Astrocyte (in vitro differentiated cells and primary cell): ENCODE results near the gene TBPL1. TPM values are rescaled to one million over a fixed set of nuclear protein-coding genes. Genes with fewer than 3 reads are reported as not detected.
A peak's percentile ranks its signal among the peaks of the same experiment; 100 is the strongest.

ENCODE experiments used
- DNase-seq: peaks from one replicate; pipeline ENCODE4 v3.0.0-alpha.2; 2010; ENCODE audit warnings: low read depth
- FAIRE-seq: peaks from 2 replicates; lab custom pipeline; 2011; peaks lifted over from hg19 to GRCh38; lab: Jason Lieb, UNC
- H2AFZ ChIP-seq: 2 replicates; pipeline ENCODE4 v1.6.0; 2012; ENCODE audit warnings: low read depth, low read length, inconsistent platforms
- H3K27ac ChIP-seq: 2 replicates; pipeline ENCODE4 v1.5.1; 2011; ENCODE audit warnings: low read depth, low read length, inconsistent platforms
- H3K27me3 ChIP-seq: 2 replicates; pipeline ENCODE4 v1.6.0; 2011; ENCODE audit warnings: low read length, inconsistent platforms; ENCODE audit not compliant: insufficient read depth
- H3K36me3 ChIP-seq: 2 replicates; pipeline ENCODE4 v1.5.1; 2011; ENCODE audit warnings: low read length, inconsistent platforms; ENCODE audit not compliant: insufficient read depth
- H3K4me1 ChIP-seq: 2 replicates; pipeline ENCODE4 v1.5.1; 2011; ENCODE audit warnings: low read length, inconsistent platforms; ENCODE audit not compliant: insufficient read depth
- H3K4me2 ChIP-seq: 2 replicates; pipeline ENCODE4 v1.6.0; 2012; ENCODE audit warnings: low read length, inconsistent platforms
- H3K4me3 ChIP-seq: 2 replicates; pipeline ENCODE4 v1.5.1; 2011; ENCODE audit warnings: low read depth, mild to moderate bottlenecking, low read length, inconsistent platforms; ENCODE audit not compliant: insufficient read depth
- H3K79me2 ChIP-seq: 2 replicates; pipeline ENCODE4 v1.6.0; 2012; ENCODE audit warnings: mild to moderate bottlenecking, low read length, inconsistent platforms; ENCODE audit not compliant: insufficient read depth
- H3K9ac ChIP-seq: 2 replicates; pipeline ENCODE4 v1.6.0; 2012; ENCODE audit warnings: mild to moderate bottlenecking, low read length, inconsistent platforms
- H3K9me3 ChIP-seq: 2 replicates; pipeline ENCODE4 v1.5.1; 2012; ENCODE audit warnings: low read depth, mild to moderate bottlenecking, low read length, inconsistent platforms; ENCODE audit not compliant: insufficient read depth
- H4K20me1 ChIP-seq: 2 replicates; pipeline ENCODE4 v1.6.0; 2012; ENCODE audit warnings: low read length, inconsistent platforms; ENCODE audit not compliant: insufficient read depth
- H3K27ac Mint-ChIP-seq: one replicate; pipeline ENCODE4 v1.8.0; 2021; ENCODE audit warnings: mild to moderate bottlenecking, mixed read lengths; ENCODE audit not compliant: unreplicated experiment
- H3K27me3 Mint-ChIP-seq: one replicate; pipeline ENCODE4 v1.8.0; 2021; ENCODE audit warnings: low read depth, mixed read lengths; ENCODE audit not compliant: unreplicated experiment
- H3K36me3 Mint-ChIP-seq: one replicate; pipeline ENCODE4 v1.8.0; 2021; ENCODE audit warnings: low read depth, mixed read lengths; ENCODE audit not compliant: unreplicated experiment
- H3K4me1 Mint-ChIP-seq: one replicate; pipeline ENCODE4 v1.8.0; 2021; ENCODE audit warnings: low read depth, mixed read lengths; ENCODE audit not compliant: unreplicated experiment
- H3K4me3 Mint-ChIP-seq: one replicate; pipeline ENCODE4 v1.8.0; 2021; ENCODE audit warnings: mild to moderate bottlenecking, moderate library complexity, mixed read lengths; ENCODE audit not compliant: unreplicated experiment
- H3K9me3 Mint-ChIP-seq: one replicate; pipeline ENCODE4 v1.8.0; 2021; ENCODE audit warnings: mild to moderate bottlenecking, mixed read lengths; ENCODE audit not compliant: unreplicated experiment
- CTCF ChIP-seq: IDR thresholded peaks from 2 replicates; pipeline ENCODE4 v1.5.1; 2011; ENCODE audit warnings: low read depth, mild to moderate bottlenecking, inconsistent platforms, low read length, moderate library complexity; ENCODE audit not compliant: insufficient read depth
- EZH2 ChIP-seq: IDR thresholded peaks from 2 replicates; pipeline ENCODE4 v1.6.1; 2012; ENCODE audit warnings: mild to moderate bottlenecking, low read length, inconsistent platforms; ENCODE audit not compliant: insufficient read depth
- total RNA-seq: library from RNA; stranded (reverse); gene quantifications from 2 replicates; pipeline ENCODE4 v1.2.1, GENCODE V29; 2021

TBPL1 gene
- total RNA-seq, 1 donor from 2014 or later, result 54.0 TPM

GRCh38 chr6:133959667-133960368 is 6.8 kb downstream of the TBPL1 start:
- H3K9ac ChIP-seq, result no peak overlapping the region
- peaks cover 89% of the 10 kb centered on the region for H3K79me2 ChIP-seq

GRCh38 chr6:133961831-133962230 is 8.8 kb downstream of the TBPL1 start:
- no peak for TF ChIP-seq CTCF
- TF ChIP-seq EZH2, result no peak
- Histone ChIP-seq H3K79me2 (peaks cover 89% of the 10 kb centered on the region), H3K4me3 (no peak overlapping the region), H3K27ac (no peak overlapping the region), H3K4me2 (peak overlapping the region; percentile 18), H3K9me3 (no peaks in the 10 kb centered on the region), H3K27me3 (no peaks in the 10 kb centered on the region), H3K9ac (no peak overlapping the region), H2AFZ (no peak overlapping the region), H4K20me1 (peaks cover 55% of the 10 kb centered on the region), H3K4me1 (no peaks in the 10 kb centered on the region), H3K36me3 (no peaks in the 10 kb centered on the region)
- H3K36me3 Mint-ChIP-seq, result no peaks in the 10 kb centered on the region
- no peaks in the 10 kb centered on the region for H3K9me3 Mint-ChIP-seq
- H3K27ac Mint-ChIP-seq, result no peak overlapping the region
- peaks cover 25% of the 10 kb centered on the region for H3K4me1 Mint-ChIP-seq
- FAIRE-seq (no peak), DNase-seq (peak; percentile 72)
- no peaks in the 10 kb centered on the region for H3K27me3 Mint-ChIP-seq
- no peak overlapping the region for H3K4me3 Mint-ChIP-seq

More at GRCh38 chr6:133959667-133960368, 6.8 kb downstream of the TBPL1 start:
- Histone ChIP-seq H3K36me3 (no peaks in the 10 kb centered on the region), H3K27ac (no peak overlapping the region), H3K4me2 (no peak overlapping the region), H2AFZ (no peak overlapping the region), H3K4me3 (no peak overlapping the region), H3K4me1 (peaks cover 5% of the 10 kb centered on the region), H3K9me3 (no peaks in the 10 kb centered on the region), H4K20me1 (peaks cover 73% of the 10 kb centered on the region), H3K27me3 (no peaks in the 10 kb centered on the region)
- no peak for DNase-seq
- no peak overlapping the region for H3K27ac Mint-ChIP-seq
- no peaks in the 10 kb centered on the region for H3K9me3 Mint-ChIP-seq
- no peaks in the 10 kb centered on the region for H3K36me3 Mint-ChIP-seq
- H3K4me3 Mint-ChIP-seq, result no peak overlapping the region
- peaks cover 22% of the 10 kb centered on the region for H3K4me1 Mint-ChIP-seq
- TF ChIP-seq EZH2 (no peak), CTCF (no peak)
- no peak for FAIRE-seq
- no peaks in the 10 kb centered on the region for H3K27me3 Mint-ChIP-seq

GRCh38 chr6:133964052-133964451 is 11.0 kb downstream of the TBPL1 start:
- no peak overlapping the region for H3K4me3 Mint-ChIP-seq
- Histone ChIP-seq H3K9ac (no peak overlapping the region), H4K20me1 (peaks cover 40% of the 10 kb centered on the region), H3K27ac (peak overlapping the region; percentile 36), H3K9me3 (no peaks in the 10 kb centered on the region), H3K36me3 (no peaks in the 10 kb centered on the region), H2AFZ (no peak overlapping the region), H3K27me3 (no peaks in the 10 kb centered on the region), H3K79me2 (peaks cover 86% of the 10 kb centered on the region), H3K4me2 (no peak overlapping the region), H3K4me1 (peaks cover 5% of the 10 kb centered on the region), H3K4me3 (no peak overlapping the region)
- H3K4me1 Mint-ChIP-seq, result peaks cover 35% of the 10 kb centered on the region
- peaks cover 4% of the 10 kb centered on the region for H3K36me3 Mint-ChIP-seq
- H3K27ac Mint-ChIP-seq, result no peak overlapping the region
- no peaks in the 10 kb centered on the region for H3K9me3 Mint-ChIP-seq
- H3K27me3 Mint-ChIP-seq, result no peaks in the 10 kb centered on the region
- DNase-seq (peak; percentile 90), FAIRE-seq (no peak)
- TF ChIP-seq EZH2 (no peak), CTCF (no peak)
